Endometrial microvascular endothelial cells (primary cell): ENCODE results near the gene FEV. TPM values are rescaled to one million over a fixed set of nuclear protein-coding genes. Genes with fewer than 3 reads are reported as not detected.

ENCODE experiments used
- in situ Hi-C: cut with HindIII; loops from 2 replicates; pipeline ENCODE4 v1.10.0; 2017; ENCODE audit warnings: low sequenced_read_pairs, low pct_unique_long_range_greater_than_20kb; ENCODE audit errors: inconsistent ontology term
- total RNA-seq: library from RNA; depleted of rRNA; stranded (reverse); fragments of >200 nt; gene quantifications from one replicate; pipeline ENCODE4 v1.2.3, GENCODE V29; 2015; ENCODE audit errors: inconsistent ontology term

The FEV gene
- total RNA-seq, 1 donor from 2014 or later = not detected

DNA sequence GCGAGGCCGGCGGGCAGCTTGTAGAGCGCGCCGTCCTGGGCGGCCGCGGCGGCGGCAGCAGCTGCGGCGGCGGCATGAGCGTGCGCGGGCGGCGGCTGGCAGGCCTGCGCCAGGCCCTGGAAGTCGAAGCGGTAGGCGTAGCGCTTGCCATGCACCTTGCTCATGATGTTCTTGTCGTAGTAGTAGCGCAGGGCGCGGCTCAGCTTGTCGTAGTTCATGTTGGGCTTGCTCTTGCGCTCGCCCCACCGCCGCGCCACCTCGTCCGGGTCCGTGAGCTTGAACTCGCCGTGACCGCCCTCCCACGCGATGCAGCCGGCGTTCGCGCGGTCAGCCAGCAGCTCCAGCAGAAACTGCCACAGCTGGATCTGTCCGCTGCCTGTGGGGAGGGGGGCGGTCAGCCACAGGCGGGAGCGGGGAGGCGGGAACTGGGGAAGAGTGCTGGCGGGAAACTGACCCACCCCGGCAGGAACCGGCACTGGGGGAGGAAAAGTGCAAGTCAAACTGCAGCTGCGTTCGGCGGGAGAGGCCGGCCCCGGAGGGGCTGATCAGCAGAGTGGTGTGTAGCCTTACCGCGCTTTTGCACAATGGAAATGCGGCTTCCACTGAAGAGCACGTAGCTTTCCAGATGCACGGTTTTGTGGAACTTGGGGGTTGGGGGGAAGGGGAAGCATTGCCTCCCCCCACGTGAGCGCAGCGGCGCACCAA lies 3.0 kb downstream of the FEV start:
- in situ Hi-C loops = no loop called here

DNA sequence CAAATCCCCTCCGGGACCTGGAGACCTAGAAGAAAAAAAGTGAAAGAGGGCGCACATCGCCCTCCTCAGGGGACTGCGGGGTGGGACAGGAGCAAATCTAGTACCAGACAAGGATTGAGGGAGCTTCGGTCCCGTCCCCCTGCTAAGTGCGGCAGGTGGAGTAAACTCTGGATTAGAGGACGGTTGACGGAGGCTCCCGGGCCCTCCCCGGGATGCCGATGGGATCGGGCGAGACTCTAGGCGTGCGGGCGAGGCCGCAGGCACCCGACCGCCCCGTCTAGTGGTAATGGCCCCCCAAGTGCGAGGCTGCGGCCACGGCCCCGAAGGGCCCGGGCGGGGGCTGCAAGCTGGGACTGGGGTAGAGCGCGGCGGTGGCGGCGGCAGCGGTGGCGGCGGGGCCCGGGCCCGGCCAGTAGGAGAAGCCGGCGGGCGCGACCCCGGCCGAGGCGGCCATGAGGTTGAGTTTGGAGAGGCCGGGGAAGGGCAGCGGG lies 3.5 kb downstream of the FEV start:
- in situ Hi-C loops = no loop called here

DNA sequence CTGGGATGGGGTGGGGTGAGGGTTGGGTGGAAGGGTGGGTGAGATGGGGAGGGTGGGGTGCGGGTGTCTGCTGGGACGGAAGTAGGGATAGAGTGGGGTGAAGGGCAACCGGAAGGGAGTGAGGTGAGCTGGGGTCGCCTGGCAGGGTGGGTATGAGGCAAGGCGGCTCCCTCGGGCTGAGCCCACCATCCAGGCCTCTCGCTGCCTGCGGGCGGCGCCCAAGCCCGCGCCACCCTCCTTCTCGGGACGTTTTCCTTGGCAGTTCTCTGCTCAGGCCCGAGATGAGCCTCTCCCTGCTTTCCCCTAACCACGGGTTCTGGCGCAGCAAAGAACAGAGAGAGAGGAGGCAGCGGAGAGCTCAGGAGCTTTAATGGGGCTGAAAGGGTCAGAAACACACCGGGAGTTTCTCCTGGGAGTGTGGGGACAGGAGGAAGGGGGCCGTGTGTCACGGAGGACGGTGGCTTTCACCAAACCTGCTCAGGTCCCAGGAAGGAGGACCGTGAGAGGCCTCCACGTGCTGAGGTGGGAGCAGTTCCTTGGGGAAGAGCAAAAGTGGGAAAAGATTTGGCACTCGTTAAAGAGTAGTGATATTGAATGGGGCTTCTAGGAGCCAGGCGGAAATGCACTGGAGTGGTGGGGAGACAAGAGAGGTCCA lies 4.1 kb downstream of the FEV start:
- in situ Hi-C loops = no loop called here

DNA sequence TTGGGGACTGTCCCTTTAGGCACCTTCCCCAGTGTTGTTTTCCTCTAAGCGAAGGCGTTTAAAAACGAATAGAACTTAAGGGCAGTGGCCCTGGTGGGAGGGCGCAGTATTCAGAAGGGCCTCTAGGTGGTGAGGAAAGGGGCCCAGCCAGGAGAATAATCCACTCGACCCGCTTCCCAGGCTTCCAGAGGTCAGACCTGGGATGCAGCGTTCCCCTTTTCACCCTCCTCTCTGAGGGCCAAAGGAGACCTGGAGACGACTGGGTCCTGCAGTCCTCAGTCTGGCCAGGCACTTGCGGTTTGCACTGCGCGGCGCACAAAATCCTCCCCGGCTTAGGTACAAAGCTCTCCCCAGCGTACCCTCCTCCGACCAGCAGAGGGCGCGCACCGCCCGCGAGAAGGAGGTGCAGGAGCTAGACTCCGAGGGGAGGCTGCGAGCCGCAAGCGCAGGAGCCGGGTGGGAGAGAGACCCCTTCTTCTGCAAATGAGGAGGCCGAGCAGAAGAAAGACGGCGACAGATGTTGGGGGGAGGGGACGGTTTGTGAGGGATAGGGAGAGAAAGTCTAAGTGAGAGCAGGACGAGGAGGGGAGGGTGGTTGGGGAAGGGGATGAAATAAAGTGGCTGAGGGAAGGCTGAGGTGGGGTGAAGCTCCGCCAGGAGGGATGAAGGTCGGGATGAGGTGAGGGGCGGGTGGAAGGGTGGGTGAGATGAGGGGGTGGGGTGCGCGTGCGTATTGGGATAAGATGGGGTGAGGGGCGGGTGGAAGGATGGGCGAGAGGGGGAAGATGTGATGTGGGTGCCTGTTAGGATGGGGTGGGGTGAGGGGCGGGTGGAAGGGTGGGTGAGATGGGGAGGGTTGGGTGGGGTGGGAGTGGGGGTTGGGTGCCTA lies 4.9 kb downstream of the FEV start:
- in situ Hi-C loops = no loop called here

DNA sequence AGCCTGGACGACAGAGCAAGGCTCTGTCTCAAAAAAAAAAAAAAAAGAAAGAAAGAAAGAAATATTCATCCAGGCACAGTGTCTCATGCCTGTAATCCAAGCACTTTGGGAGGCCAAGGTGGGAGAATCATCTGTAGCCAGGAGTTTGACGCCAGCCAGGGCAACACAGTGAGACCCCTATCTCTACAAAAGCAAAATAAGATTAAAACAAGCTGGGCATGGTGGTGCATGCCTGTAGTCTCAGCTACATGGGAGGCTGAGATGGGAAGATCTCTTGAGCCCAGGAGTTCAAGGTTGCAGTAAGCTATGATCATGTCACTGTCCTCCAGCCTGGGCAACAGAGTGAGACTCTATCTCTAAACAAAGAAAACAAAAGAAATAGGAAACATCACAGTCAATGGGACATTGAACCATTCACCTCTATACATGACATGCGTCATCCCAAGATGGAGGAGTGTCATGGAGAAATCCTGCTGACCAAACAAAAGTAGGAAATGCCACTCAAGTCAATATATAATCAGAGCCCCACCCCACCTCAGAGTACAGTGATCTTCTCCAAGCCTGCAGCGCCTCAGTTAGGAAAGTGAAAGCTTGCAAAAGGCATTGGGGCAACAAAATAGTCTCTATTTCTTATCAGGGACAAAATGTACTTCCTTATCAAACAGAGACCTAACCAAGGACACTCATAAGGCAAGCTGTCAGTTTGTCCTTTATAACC lies 9.8 kb downstream of the FEV start:
- in situ Hi-C loops = no loop called here

DNA sequence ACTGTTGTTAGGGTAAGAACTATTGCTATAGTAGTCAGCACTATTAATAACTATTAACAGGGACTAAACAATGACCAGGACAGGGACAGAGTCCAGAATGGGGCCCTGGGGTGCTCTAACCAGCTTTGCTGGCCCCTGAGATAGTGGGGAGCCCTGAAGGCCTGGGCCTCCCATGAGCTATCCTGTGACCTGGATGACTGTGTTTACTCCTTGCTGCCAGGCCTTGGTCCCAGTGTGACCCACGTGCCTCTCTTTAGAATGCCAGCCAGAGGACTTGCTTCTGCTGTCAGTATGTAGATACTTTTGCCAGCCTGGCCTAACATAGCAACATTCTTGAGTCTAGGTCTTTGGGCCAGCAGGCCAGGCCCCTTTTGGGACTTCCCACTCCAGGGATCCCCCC lies 14.1 kb downstream of the FEV start:
- in situ Hi-C loops = no loop called here

DNA sequence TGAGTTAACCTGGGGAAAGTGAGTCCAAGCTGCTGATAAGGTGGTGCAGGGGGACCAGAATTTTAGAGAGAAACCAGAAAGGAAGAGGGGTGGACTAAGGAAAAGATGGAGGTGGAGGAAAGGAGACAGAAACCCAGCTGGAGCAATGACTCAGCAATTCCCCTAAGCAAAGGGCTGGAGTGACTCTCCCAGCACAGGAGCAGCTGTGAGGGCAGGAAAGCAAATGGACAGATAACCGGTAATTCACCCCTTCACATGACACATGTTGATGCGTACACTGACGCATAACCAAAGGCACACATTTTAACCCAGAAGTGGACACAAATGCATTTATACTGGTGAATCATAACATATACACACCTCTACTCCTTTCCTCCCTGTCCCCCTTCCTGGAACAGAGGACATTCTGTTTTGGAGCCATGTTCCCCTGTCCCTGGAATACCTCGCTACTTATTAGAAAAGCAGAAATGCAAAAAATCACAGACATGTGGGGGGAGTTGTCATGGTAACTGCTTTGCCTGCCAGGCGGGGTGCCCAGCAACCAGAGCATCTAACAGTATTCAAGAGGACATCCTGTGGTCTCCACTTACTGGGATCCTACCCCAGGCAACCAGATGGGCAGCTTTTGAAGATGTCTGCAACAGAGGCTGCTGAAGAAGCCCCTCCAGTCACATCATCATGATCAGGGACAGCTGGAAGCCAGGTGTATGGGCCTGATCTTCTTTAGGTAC lies 20.8 kb downstream of the FEV start:
- in situ Hi-C loops = no loop called here

DNA sequence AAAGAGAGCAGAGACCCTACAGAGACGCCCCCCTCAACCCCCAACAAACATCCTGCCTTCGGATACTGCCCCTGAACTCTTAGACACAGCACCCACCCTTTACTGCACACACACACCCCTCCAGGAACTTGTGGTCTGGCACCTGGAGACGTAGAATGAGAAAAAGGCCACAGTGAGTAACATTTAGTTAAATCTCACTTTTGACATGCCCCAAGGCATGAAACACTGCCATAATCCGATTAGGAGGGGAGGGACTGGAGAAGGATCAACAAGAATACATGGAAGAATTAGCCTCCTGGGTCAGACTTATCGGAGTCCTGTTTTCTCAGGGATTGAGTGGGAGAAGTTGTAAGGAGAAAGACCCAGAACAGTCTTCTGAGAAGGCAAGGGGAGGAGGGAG lies 21.4 kb downstream of the FEV start:
- in situ Hi-C loops = no loop called here

DNA sequence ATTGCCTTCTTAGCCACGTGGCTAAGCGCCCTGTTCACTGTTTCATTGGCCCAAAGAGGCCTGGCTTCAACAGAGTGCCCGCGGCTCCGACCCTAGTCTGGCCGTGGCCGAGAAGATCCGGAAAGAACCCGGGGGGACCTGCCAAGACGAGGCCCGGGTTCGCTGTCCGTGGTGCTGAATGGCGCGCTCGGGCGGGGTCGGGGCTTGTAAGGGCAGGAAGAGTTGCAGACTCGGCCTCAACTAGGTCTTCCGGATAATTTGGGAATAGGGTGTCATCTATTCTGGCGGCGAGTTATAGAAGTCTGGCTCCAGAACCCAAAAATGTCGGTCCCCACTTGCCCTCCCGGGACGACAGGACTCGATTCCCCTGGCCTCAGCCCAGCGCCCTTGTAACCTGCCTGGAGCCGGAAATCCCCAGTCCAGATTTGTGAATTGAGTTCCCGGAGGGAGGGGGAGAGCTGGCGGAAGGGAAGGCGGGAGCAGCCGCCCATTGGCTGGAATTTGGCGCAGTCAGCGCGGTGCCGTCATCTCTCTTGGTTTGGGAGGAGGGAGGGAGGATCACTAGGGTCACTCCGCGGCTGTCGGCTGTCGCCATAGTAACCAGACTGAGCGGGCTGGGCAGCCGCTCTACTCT lies 22.0 kb downstream of the FEV start:
- in situ Hi-C loops = no loop called here

DNA sequence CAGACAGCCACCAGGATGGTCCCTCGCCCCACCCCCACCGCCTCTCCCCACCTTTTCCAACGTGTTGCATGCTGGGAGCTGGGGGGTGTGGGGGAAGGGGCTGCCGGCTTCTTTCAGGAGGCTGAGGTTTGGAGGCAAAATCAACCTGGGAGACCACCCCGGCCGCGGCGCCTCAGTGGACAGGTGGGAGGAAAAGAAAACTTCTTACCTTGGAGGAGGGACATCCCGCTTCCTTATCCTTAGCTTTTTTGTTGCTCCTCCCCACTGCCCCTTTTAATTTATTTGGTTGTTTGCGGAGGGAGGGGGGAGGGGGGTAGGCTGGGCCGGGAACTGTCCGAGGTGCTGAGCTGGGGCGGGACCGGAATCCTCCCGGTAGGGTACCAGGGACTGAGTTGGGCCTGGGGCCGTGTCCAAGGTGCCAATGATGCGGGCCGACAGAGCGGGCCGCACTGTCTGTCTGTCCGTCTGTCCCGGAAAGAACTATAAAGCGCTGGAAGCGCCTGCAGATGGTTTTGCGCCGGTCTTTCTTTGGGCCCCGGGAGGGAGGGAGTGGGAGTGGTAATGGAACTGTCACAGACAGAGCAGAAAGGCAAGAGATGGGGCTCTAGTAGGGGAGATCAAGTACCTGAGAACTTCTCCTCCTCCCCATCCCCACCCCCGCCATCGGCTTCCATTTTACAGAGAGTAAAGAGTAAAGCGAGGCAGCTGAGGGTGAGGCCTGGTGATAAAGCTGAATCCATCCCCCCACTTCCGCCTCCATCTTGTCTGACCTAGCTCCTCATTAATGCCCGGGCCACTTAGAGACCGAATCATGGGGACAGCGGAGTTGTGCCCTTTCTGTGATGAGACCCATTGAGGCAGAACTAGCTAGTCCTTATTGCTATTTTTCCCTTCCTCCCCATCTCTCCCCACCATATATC lies 23.1 kb downstream of the FEV start:
- in situ Hi-C loops = no loop called here

DNA sequence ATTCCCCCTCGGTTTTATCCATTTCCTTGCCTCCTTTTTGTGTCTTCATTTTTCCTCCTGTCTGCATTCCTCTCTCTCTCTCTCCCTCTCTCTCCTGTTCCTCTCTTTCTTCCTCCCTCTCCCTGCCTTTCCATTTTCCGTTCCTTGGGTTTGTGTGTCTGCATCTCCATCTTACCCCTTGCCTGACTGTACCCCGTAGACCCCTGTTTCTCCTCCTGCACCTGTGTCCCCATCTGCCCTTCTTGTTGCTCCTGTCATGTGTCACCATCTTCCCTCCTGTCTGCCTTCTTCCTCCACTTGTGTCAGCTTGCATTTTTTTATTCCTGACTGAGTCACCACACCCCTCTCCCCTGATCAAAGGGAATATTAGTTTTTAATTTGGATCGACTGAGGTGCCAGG lies 23.8 kb downstream of the FEV start:
- in situ Hi-C loops = no loop called here

DNA sequence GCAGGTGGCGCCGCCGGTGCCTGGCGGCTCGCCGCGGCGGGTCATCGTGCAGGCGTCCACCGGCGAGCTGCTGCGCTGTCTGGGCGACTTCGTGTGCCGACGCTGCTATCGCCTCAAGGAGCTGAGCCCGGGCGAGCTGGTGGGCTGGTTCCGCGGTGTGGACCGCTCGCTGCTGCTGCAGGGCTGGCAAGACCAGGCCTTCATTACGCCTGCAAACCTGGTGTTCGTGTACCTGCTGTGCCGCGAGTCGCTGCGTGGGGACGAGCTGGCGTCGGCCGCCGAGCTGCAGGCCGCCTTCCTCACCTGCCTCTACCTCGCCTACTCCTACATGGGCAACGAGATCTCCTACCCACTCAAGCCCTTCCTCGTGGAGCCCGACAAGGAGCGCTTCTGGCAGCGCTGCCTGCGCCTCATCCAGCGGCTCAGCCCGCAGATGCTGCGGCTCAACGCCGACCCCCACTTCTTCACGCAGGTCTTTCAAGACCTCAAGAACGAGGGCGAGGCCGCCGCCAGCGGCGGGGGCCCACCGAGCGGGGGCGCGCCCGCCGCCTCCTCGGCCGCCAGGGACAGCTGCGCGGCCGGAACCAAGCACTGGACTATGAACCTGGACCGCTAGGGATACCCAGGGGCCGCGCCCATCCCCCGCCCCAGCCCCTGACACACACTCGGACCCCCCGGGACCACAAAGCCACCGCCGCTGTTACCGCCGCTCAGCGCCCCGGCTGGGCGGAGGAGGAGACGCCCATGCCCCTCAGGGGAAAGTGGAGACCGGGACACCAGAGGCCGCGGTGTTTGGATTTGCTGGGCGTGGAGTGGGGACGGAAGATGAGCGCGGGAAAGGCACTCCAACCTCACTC lies 24.4 kb downstream of the FEV start:
- in situ Hi-C loops = no loop called here

DNA sequence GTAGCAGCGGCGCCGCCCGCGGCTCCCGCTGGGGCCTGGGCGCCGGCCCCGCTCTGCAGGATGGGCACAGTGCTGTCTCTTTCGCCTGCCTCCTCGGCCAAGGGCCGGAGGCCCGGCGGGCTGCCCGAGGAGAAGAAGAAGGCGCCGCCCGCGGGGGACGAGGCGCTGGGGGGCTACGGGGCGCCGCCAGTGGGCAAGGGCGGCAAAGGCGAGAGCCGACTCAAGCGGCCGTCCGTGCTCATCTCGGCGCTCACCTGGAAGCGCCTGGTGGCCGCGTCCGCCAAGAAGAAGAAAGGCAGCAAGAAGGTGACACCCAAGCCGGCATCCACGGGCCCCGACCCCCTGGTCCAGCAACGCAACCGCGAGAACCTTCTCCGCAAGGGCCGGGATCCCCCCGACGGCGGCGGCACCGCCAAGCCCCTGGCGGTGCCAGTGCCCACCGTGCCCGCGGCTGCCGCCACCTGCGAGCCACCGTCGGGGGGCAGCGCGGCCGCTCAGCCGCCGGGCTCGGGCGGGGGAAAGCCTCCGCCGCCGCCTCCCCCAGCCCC lies 25.1 kb downstream of the FEV start:
- in situ Hi-C loops = no loop called here

DNA sequence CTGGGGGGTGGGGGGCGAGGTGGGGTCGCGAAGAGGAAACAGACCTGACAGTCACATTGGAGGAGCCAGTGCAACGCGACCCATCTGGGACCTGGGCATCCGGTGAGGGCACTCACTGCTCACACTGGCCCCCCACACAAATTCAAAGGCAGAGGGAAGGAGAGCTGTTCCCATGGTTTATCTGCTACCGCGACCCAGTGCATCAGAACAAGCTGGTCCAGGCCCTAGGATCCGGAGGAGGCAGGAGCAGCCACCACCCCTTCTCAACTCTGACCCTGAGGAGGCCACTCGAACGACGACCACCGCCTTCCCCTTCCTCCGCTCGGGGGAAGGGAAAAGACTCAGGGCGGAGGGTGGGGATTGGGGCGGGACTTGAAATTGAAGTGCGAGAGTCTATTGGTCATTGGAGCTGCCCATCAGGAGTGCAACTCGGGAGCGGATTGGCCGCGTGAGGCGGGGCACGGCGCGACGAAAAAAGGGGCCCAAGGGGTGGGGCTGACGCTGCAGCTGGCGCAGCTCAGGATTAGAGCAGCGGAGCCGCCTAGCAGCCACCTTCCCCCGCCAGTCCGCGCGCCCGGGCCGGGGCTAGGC lies 25.7 kb downstream of the FEV start, which contains the start of gene CDK5R2:
TSS of gene CDK5R2 (plus strand) at position 526 of the 591 bp plus-strand sequence. CDS start 155 bp downstream, outside the sequence.
- in situ Hi-C loops = no loop called here

DNA sequence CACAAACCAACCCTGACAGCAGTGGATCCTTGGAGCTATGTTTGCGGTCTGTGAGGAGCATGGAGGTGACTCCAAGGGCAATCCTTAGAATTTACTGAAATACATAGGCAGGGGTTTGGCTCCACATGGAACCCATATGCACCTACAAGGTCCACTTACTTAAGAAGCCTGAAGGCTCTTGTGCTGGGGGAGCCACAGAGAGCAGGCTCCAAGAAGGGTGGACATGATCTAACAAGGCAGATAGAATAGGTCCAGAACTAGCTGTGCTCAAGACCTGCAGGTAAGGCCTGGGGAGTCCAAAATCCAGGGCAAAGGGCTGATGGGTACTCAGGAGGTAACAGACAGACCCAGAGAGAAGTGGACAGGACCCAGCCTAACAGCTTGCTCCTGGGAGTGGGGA lies 26.7 kb downstream of the FEV start:
- in situ Hi-C loops = no loop called here
